MCF 10A (cell line): Measurements from ENCODE around the gene LENEP. TPM values are rescaled to one million over a fixed set of nuclear protein-coding genes. Genes with fewer than 3 reads are reported as not detected.

Experiments
- BruUV-seq: library from RNA; stranded (reverse); fragments of 400-500 nt; replicated peaks from 2 replicates; lab custom pipeline; 2021; lab: Mats Ljungman, UMichigan
- CTCF ChIA-PET: fragments of 300-600 bp; sonication (Branson Sonifier 250); formaldehyde crosslinking; extraction: SDS; loops from one replicate; lab custom pipeline; 2021; ENCODE audit warnings: antibody characterized with exemption, inconsistent platforms; lab: Yijun Ruan, JAX
- POLR2A ChIA-PET: fragments of 300-600, 350-650 bp; sonication (Branson Sonifier 250); formaldehyde crosslinking; extraction: SDS; loops from one replicate; lab custom pipeline; 2020; ENCODE audit warnings: antibody characterized with exemption, inconsistent platforms; lab: Yijun Ruan, JAX
- DNase-seq: peaks from one replicate; pipeline ENCODE4 v3.0.0-alpha.2; 2018; ENCODE audit not compliant: unreplicated experiment
- H3K27ac Mint-ChIP-seq: one replicate; pipeline ENCODE4 v1.8.0; 2022; ENCODE audit warnings: mild to moderate bottlenecking, low read depth, mixed read lengths; ENCODE audit not compliant: unreplicated experiment
- H3K27me3 Mint-ChIP-seq: one replicate; pipeline ENCODE4 v1.8.0; 2022; ENCODE audit warnings: mixed read lengths; ENCODE audit not compliant: insufficient read depth, unreplicated experiment
- H3K36me3 Mint-ChIP-seq: one replicate; pipeline ENCODE4 v1.8.0; 2022; ENCODE audit warnings: mild to moderate bottlenecking, moderate library complexity, mixed read lengths; ENCODE audit not compliant: insufficient read depth, unreplicated experiment
- H3K4me1 Mint-ChIP-seq: one replicate; pipeline ENCODE4 v1.8.0; 2022; ENCODE audit warnings: mixed read lengths; ENCODE audit not compliant: insufficient read depth, unreplicated experiment
- H3K4me3 Mint-ChIP-seq: one replicate; pipeline ENCODE4 v1.8.0; 2022; ENCODE audit warnings: mild to moderate bottlenecking, moderate library complexity, mixed read lengths; ENCODE audit not compliant: unreplicated experiment
- H3K9me3 Mint-ChIP-seq: one replicate; pipeline ENCODE4 v1.8.0; 2022; ENCODE audit warnings: mixed read lengths; ENCODE audit not compliant: unreplicated experiment
- CTCF ChIP-seq: fragments of 200-600 bp; IDR thresholded peaks from one replicate; pipeline ENCODE4 v1.8.0; 2022; ENCODE audit warnings: antibody characterized with exemption, mild to moderate bottlenecking; ENCODE audit not compliant: unreplicated experiment
- intact Hi-C: fragments of 100-400 bp; cut with micrococcal nuclease; formaldehyde crosslinking; loops from 2 replicates; pipeline ENCODE4 v1.14.1; 2022
- total RNA-seq: library from RNA; stranded (reverse); gene quantifications from 2 replicates; pipeline ENCODE4 v1.2.3, GENCODE V29; 2022

Gene LENEP
- total RNA-seq, 1 experiment from 2014 or later, result not detected

- DNase-seq, result peak; percentile 57
- CTCF ChIA-PET, result interaction anchor here (0.7 to 9.4 kb wide), 22 partner anchors 10 to 445 kb away, joined by 3 to 118 read pairs (median 6); partner anchors contain the start of genes ADAM15, CKS1B, FLAD1 and PBXIP1
- H3K4me1 Mint-ChIP-seq, result peaks cover 44% of the 10 kb centered on the region
- no peak for TF ChIP-seq CTCF
- no peaks in the 10 kb centered on the region for H3K9me3 Mint-ChIP-seq
- no peaks in the 10 kb centered on the region for H3K27me3 Mint-ChIP-seq
- H3K4me3 Mint-ChIP-seq, result peak overlapping the region; percentile 90
- intact Hi-C loops, result loop anchor here (1.0 to 5.0 kb wide), 4 partner anchors 44 to 442 kb away; partner anchors contain the start of gene UBE2Q1
- BruUV-seq, result no TSS peak
- H3K27ac Mint-ChIP-seq, result peak overlapping the region; percentile 97
- H3K36me3 Mint-ChIP-seq, result peaks cover 13% of the 10 kb centered on the region
- POLR2A ChIA-PET, result interaction anchor here (0.6 to 41.1 kb wide), 11 partner anchors 8 to 330 kb away, joined by 3 to 1917 read pairs (median 10); partner anchors contain the start of genes ADAM15, CKS1B, EFNA1 and FLAD1
These were observed 6.4 kb downstream of the LENEP start for GRCh38 chr1:154999571-155000410.

GRCh38 chr1:155000411-155000725 lies 7.0 kb downstream of the LENEP start:
- no peak for TF ChIP-seq CTCF
- intact Hi-C loops, result loop anchor here (5.0 kb wide), 1 partner anchor 443 kb away; the partner anchor contains the start of gene UBE2Q1
- BruUV-seq, result no TSS peak
- Mint-ChIP-seq H3K4me3 (peak overlapping the region; percentile 90), H3K4me1 (peaks cover 45% of the 10 kb centered on the region), H3K27me3 (no peaks in the 10 kb centered on the region), H3K9me3 (no peaks in the 10 kb centered on the region), H3K36me3 (peaks cover 13% of the 10 kb centered on the region), H3K27ac (peak overlapping the region; percentile 97)
- DNase-seq, result no peak
- ChIA-PET POLR2A (interaction anchor here (0.6 to 41.1 kb wide), 9 partner anchors 17 to 331 kb away, joined by 3 to 1917 read pairs (median 37); partner anchors contain the start of genes ADAM15, CKS1B, EFNA1 and FLAD1), CTCF (interaction anchor here (0.7 to 9.4 kb wide), 18 partner anchors 10 to 85 kb away, joined by 3 to 118 read pairs (median 9); partner anchors contain the start of genes ADAM15, CKS1B, FLAD1 and PBXIP1)

- CTCF ChIA-PET, result interaction anchor here (0.6 to 9.4 kb wide), 16 partner anchors 13 to 453 kb away, joined by 3 to 118 read pairs (median 5); partner anchors contain the start of genes ADAM15, CKS1B, FLAD1 and PYGO2
These were observed 7.5 kb downstream of the LENEP start for GRCh38 chr1:155000726-155001424.

More at GRCh38 chr1:155000726-155001424, 7.5 kb downstream of the LENEP start:
- Mint-ChIP-seq H3K4me3 (peak overlapping the region; percentile 90), H3K36me3 (peaks cover 16% of the 10 kb centered on the region), H3K27me3 (no peaks in the 10 kb centered on the region), H3K4me1 (peaks cover 47% of the 10 kb centered on the region), H3K9me3 (no peaks in the 10 kb centered on the region), H3K27ac (peak overlapping the region; percentile 97)
- intact Hi-C loops, result loop anchor here (1.0 to 5.0 kb wide), 2 partner anchors 39 to 444 kb away; partner anchors contain the start of gene UBE2Q1
- peak; percentile 96 for DNase-seq
- POLR2A ChIA-PET, result interaction anchor here (0.7 to 41.1 kb wide), 20 partner anchors 8 to 586 kb away, joined by 3 to 1917 read pairs (median 4); partner anchors contain the start of genes ADAM15, ASH1L, CKS1B and EFNA1
- no peak for TF ChIP-seq CTCF
- BruUV-seq, result no TSS peak
